Midbrain (tissue), 1 donor: Measurements from ENCODE around the gene NTNG2.

Experiments
- DNase-seq: peaks from one replicate; lab custom pipeline; 2025; lab: John Stamatoyannopoulos, UW

NTNG2 gene

GRCh38 chr9:132171702-132172101, 9.8 kb downstream of the NTNG2 start:
- DNase-seq, result no peak

GRCh38 chr9:132172185-132172584, 10.3 kb downstream of the NTNG2 start:
- no peak for DNase-seq

GRCh38 chr9:132175431-132175830, 13.6 kb downstream of the NTNG2 start:
- DNase-seq, result no peak

- DNase-seq, result no peak
Measured at GRCh38 chr9:132176338-132176737, 14.5 kb downstream of the NTNG2 start.

GRCh38 chr9:132181796-132182313, 20.0 kb downstream of the NTNG2 start:
- peak; percentile 55 for DNase-seq

GRCh38 chr9:132182314-132183091, 20.6 kb downstream of the NTNG2 start:
- peak; percentile 72 for DNase-seq

GRCh38 chr9:132183134-132183533, 21.3 kb downstream of the NTNG2 start:
- no peak for DNase-seq

GRCh38 chr9:132183715-132184114, 21.9 kb downstream of the NTNG2 start:
- no peak for DNase-seq

GRCh38 chr9:132184124-132184523, 22.3 kb downstream of the NTNG2 start:
- DNase-seq, result no peak

- peak; percentile 23 for DNase-seq
Measured at GRCh38 chr9:132185073-132186009, 23.5 kb downstream of the NTNG2 start.

- DNase-seq, result peak; percentile 16
Measured at GRCh38 chr9:132187121-132187620, 25.3 kb downstream of the NTNG2 start.

- DNase-seq, result no peak
Measured at GRCh38 chr9:132190966-132191365, 29.1 kb downstream of the NTNG2 start.

GRCh38 chr9:132192728-132193127, 30.9 kb downstream of the NTNG2 start:
- DNase-seq, result peak; percentile 72

- no peak for DNase-seq
Measured at GRCh38 chr9:132193227-132194124, 31.6 kb downstream of the NTNG2 start.

- no peak for DNase-seq
Measured at GRCh38 chr9:132194508-132194907, 32.6 kb downstream of the NTNG2 start.

GRCh38 chr9:132197315-132197714, 35.5 kb downstream of the NTNG2 start:
- no peak for DNase-seq

- DNase-seq, result no peak
Measured at GRCh38 chr9:132197856-132198550, 36.1 kb downstream of the NTNG2 start.

- DNase-seq, result no peak
Measured at GRCh38 chr9:132199056-132199455, 37.2 kb downstream of the NTNG2 start.

- no peak for DNase-seq
Measured at GRCh38 chr9:132200706-132201105, 38.8 kb downstream of the NTNG2 start.

GRCh38 chr9:132201139-132201538, 39.3 kb downstream of the NTNG2 start:
- DNase-seq, result no peak
